ENCODE data around the gene DUSP12. TPM values are rescaled to one million over a fixed set of nuclear protein-coding genes. Genes with fewer than 3 reads are reported as not detected.
"Not testable (repeated sequence)": the region's sequence is repeated elsewhere in the genome, so short reads cannot be mapped to it uniquely, and the experiment has no call there.

The DUSP12 gene
- polyA plus RNA-seq, 3 donors from 2014 or later: 69.5 to 104 (median 71.7) TPM

- Mint-ChIP-seq H3K27me3 (ENCODE audit: low read depth in 3 of 3) (peaks cover 3 to 8% (median 8%) of the 10 kb centered on the region in 3 donors), H3K27ac (no peak overlapping the region), H3K9me3 (no peaks in the 10 kb centered on the region), H3K4me3 (no peak overlapping the region), H3K36me3 (peaks cover 0 to 4% (median 0%) of the 10 kb centered on the region in 3 donors), H3K4me1 (peaks cover 38 to 57% of the 10 kb centered on the region in 2 donors)
- DNase-seq: no peak
Measured at GRCh38 chr1:161768986-161769672, 19.5 kb downstream of the DUSP12 start.

- not testable (repeated sequence) for H3K9me3 Mint-ChIP-seq; H3K36me3 Mint-ChIP-seq; H3K4me3 Mint-ChIP-seq; H3K27me3 Mint-ChIP-seq (ENCODE audit: low read depth in 3 of 3); DNase-seq; H3K27ac Mint-ChIP-seq
- peaks cover 39 to 57% of the 10 kb centered on the region in 2 donors for H3K4me1 Mint-ChIP-seq
Measured at GRCh38 chr1:161769673-161770045, 20.1 kb downstream of the DUSP12 start.

- Mint-ChIP-seq H3K36me3 (peaks cover 0 to 4% (median 0%) of the 10 kb centered on the region in 3 donors), H3K4me3 (no peak overlapping the region), H3K4me1 (peaks cover 34 to 54% of the 10 kb centered on the region in 2 donors), H3K27me3 (ENCODE audit: low read depth in 3 of 3) (peaks cover 3 to 8% (median 6%) of the 10 kb centered on the region in 3 donors), H3K27ac (peak overlapping the region in 1 of 6 donors; percentile 14), H3K9me3 (no peaks in the 10 kb centered on the region)
- DNase-seq: no peak
Measured at GRCh38 chr1:161770250-161770649, 20.7 kb downstream of the DUSP12 start.

GRCh38 chr1:161771161-161771560, 21.6 kb downstream of the DUSP12 start:
- no peak overlapping the region for H3K27ac Mint-ChIP-seq
- no peaks in the 10 kb centered on the region for H3K9me3 Mint-ChIP-seq
- no peak overlapping the region for H3K4me3 Mint-ChIP-seq
- peaks cover 3 to 6% (median 4%) of the 10 kb centered on the region in 3 donors for H3K27me3 Mint-ChIP-seq (ENCODE audit: low read depth in 3 of 3)
- H3K36me3 Mint-ChIP-seq: peaks cover 0 to 4% (median 0%) of the 10 kb centered on the region in 3 donors
- H3K4me1 Mint-ChIP-seq: peaks cover 31 to 45% of the 10 kb centered on the region in 2 donors
- DNase-seq: no peak

GRCh38 chr1:161771973-161772372, 22.4 kb downstream of the DUSP12 start:
- no peak overlapping the region for H3K27ac Mint-ChIP-seq
- H3K36me3 Mint-ChIP-seq: peaks cover 0 to 4% (median 0%) of the 10 kb centered on the region in 3 donors
- H3K4me3 Mint-ChIP-seq: no peak overlapping the region
- DNase-seq: no peak
- no peaks in the 10 kb centered on the region for H3K9me3 Mint-ChIP-seq
- H3K27me3 Mint-ChIP-seq (ENCODE audit: low read depth in 3 of 3): peaks cover 0 to 1% (median 0%) of the 10 kb centered on the region in 3 donors
- peaks cover 24 to 37% of the 10 kb centered on the region in 2 donors for H3K4me1 Mint-ChIP-seq

GRCh38 chr1:161772397-161772796, 22.8 kb downstream of the DUSP12 start:
- Mint-ChIP-seq H3K4me3 (no peak overlapping the region), H3K36me3 (peaks cover 0 to 4% (median 0%) of the 10 kb centered on the region in 3 donors), H3K27me3 (ENCODE audit: low read depth in 3 of 3) (peaks cover 0 to 1% (median 0%) of the 10 kb centered on the region in 3 donors), H3K9me3 (no peaks in the 10 kb centered on the region), H3K27ac (no peak overlapping the region), H3K4me1 (peaks cover 20 to 32% of the 10 kb centered on the region in 2 donors)
- DNase-seq: no peak

GRCh38 chr1:161773791-161774190, 24.2 kb downstream of the DUSP12 start:
- Mint-ChIP-seq H3K27me3 (ENCODE audit: low read depth in 3 of 3) (peaks cover 0 to 1% (median 0%) of the 10 kb centered on the region in 3 donors), H3K36me3 (peaks cover 0 to 4% (median 0%) of the 10 kb centered on the region in 3 donors), H3K9me3 (no peaks in the 10 kb centered on the region), H3K27ac (no peak overlapping the region), H3K4me3 (no peak overlapping the region), H3K4me1 (peaks cover 10 to 21% of the 10 kb centered on the region in 2 donors)
- no peak for DNase-seq

GRCh38 chr1:161777261-161777660, 27.7 kb downstream of the DUSP12 start:
- Mint-ChIP-seq H3K27me3 (ENCODE audit: low read depth in 3 of 3) (no peaks in the 10 kb centered on the region), H3K27ac (no peak overlapping the region), H3K9me3 (no peaks in the 10 kb centered on the region), H3K4me1 (peaks cover 4 to 5% of the 10 kb centered on the region in 2 donors), H3K4me3 (no peak overlapping the region), H3K36me3 (peaks cover 0 to 6% (median 3%) of the 10 kb centered on the region in 3 donors)
- DNase-seq: no peak

GRCh38 chr1:161778522-161778921, 28.9 kb downstream of the DUSP12 start:
- H3K4me1 Mint-ChIP-seq: peaks cover 2 to 5% of the 10 kb centered on the region in 2 donors
- DNase-seq: no peak
- no peak overlapping the region for H3K4me3 Mint-ChIP-seq
- no peaks in the 10 kb centered on the region for H3K9me3 Mint-ChIP-seq
- peaks cover under 1 to 15% (median 6%) of the 10 kb centered on the region in 3 donors for H3K36me3 Mint-ChIP-seq
- no peak overlapping the region for H3K27ac Mint-ChIP-seq
- no peaks in the 10 kb centered on the region for H3K27me3 Mint-ChIP-seq (ENCODE audit: low read depth in 3 of 3)

- no peaks in the 10 kb centered on the region for H3K9me3 Mint-ChIP-seq
- H3K36me3 Mint-ChIP-seq: peaks cover 8 to 23% (median 11%) of the 10 kb centered on the region in 3 donors
- H3K27ac Mint-ChIP-seq: no peak overlapping the region
- H3K4me3 Mint-ChIP-seq: no peak overlapping the region
- peaks cover 0 to 5% of the 10 kb centered on the region in 2 donors for H3K4me1 Mint-ChIP-seq
- no peak for DNase-seq
- H3K27me3 Mint-ChIP-seq (ENCODE audit: low read depth in 3 of 3): no peaks in the 10 kb centered on the region
Measured at GRCh38 chr1:161779393-161779792, 29.8 kb downstream of the DUSP12 start.

GRCh38 chr1:161781995-161782394, 32.4 kb downstream of the DUSP12 start:
- H3K4me3 Mint-ChIP-seq: no peak overlapping the region
- H3K4me1 Mint-ChIP-seq: peaks cover 0 to 5% of the 10 kb centered on the region in 2 donors
- H3K27ac Mint-ChIP-seq: no peak overlapping the region
- H3K9me3 Mint-ChIP-seq: no peaks in the 10 kb centered on the region
- no peaks in the 10 kb centered on the region for H3K27me3 Mint-ChIP-seq (ENCODE audit: low read depth in 3 of 3)
- H3K36me3 Mint-ChIP-seq: peaks cover 16 to 38% (median 28%) of the 10 kb centered on the region in 3 donors
- no peak for DNase-seq

GRCh38 chr1:161782886-161783285, 33.3 kb downstream of the DUSP12 start:
- Mint-ChIP-seq H3K4me1 (peaks cover 0 to 5% of the 10 kb centered on the region in 2 donors), H3K27ac (peak overlapping the region in 1 of 6 donors; percentile 25), H3K36me3 (peaks cover 16 to 41% (median 33%) of the 10 kb centered on the region in 3 donors), H3K4me3 (no peak overlapping the region), H3K9me3 (no peaks in the 10 kb centered on the region), H3K27me3 (ENCODE audit: low read depth in 3 of 3) (no peaks in the 10 kb centered on the region)
- DNase-seq: no peak

- no peaks in the 10 kb centered on the region for H3K4me1 Mint-ChIP-seq
- peaks cover 16 to 52% (median 33%) of the 10 kb centered on the region in 3 donors for H3K36me3 Mint-ChIP-seq
- no peaks in the 10 kb centered on the region for H3K27me3 Mint-ChIP-seq (ENCODE audit: low read depth in 3 of 3)
- H3K9me3 Mint-ChIP-seq: no peaks in the 10 kb centered on the region
- no peak overlapping the region for H3K4me3 Mint-ChIP-seq
- no peak for DNase-seq
- no peak overlapping the region for H3K27ac Mint-ChIP-seq
Measured at GRCh38 chr1:161784968-161785367, 35.4 kb downstream of the DUSP12 start.

GRCh38 chr1:161787355-161787754, 37.8 kb downstream of the DUSP12 start:
- Mint-ChIP-seq H3K27ac (peak overlapping the region in 1 of 6 donors; percentile 47), H3K27me3 (ENCODE audit: low read depth in 3 of 3) (no peaks in the 10 kb centered on the region), H3K4me1 (no peaks in the 10 kb centered on the region), H3K36me3 (peaks cover 16 to 64% (median 40%) of the 10 kb centered on the region in 3 donors), H3K4me3 (no peak overlapping the region), H3K9me3 (no peaks in the 10 kb centered on the region)
- DNase-seq: no peak

Measured in immature natural killer cell (primary cell).